K562 (cell line): ENCODE results near the gene CTRL. TPM values are rescaled to one million over a fixed set of nuclear protein-coding genes. Genes with fewer than 3 reads are reported as not detected.
A peak's percentile ranks its signal among the peaks of the same experiment; 100 is the strongest.

ENCODE experiments used
- CBX1 ChIP-seq: sonication (generic); IDR thresholded peaks from 2 replicates; pipeline ENCODE4 v1.6.1; 2016; ENCODE audit warnings: antibody characterized with exemption, low read depth, mild to moderate bottlenecking
- CBX5 ChIP-seq: IDR thresholded peaks from 2 replicates; pipeline ENCODE4 v1.6.1; 2014; ENCODE audit warnings: low read depth, borderline replicate concordance
- E4F1 ChIP-seq: fragments of 250-450 bp; sonication (Bioruptor Pico); IDR thresholded peaks from 2 replicates; pipeline ENCODE4 v1.5.0; 2021; ENCODE audit warnings: mild to moderate bottlenecking, borderline replicate concordance
- ETV5 ChIP-seq: sonication (generic); formaldehyde crosslinking; IDR thresholded peaks from 2 replicates; pipeline ENCODE4 v1.4.0; 2020; ENCODE audit warnings: low read depth, mild to moderate bottlenecking, missing genetic modification reagents
- GABPB2 ChIP-seq: fragments of 250-450 bp; sonication (Bioruptor Pico); conservative IDR thresholded peaks from 2 replicates; pipeline ENCODE4 v1.5.1; 2021; ENCODE audit warnings: mild to moderate bottlenecking
- KDM5B ChIP-seq: fragments of 200-600 bp; sonication (generic); IDR thresholded peaks from 2 replicates; pipeline ENCODE4 v1.6.1; 2012; ENCODE audit warnings: low read depth, mild to moderate bottlenecking, moderate library complexity, low read length, control low read depth, inconsistent platforms; ENCODE audit not compliant: insufficient replicate concordance
- NFXL1 ChIP-seq: fragments of 450-650 bp; formaldehyde crosslinking; IDR thresholded peaks from 2 replicates; pipeline ENCODE4 v1.4.0; 2021; ENCODE audit warnings: mild to moderate bottlenecking
- PKNOX1 ChIP-seq: fragments of 450-650 bp; IDR thresholded peaks from 2 replicates; pipeline ENCODE4 v1.6.1; 2016
- RFX7 ChIP-seq: fragments of 250-450 bp; sonication (Bioruptor Pico); IDR thresholded peaks from 2 replicates; pipeline ENCODE4 v1.5.1; 2021; ENCODE audit warnings: mild to moderate bottlenecking
- RNF2 ChIP-seq: sonication (generic); IDR thresholded peaks from 2 replicates; pipeline ENCODE4 v1.6.1; 2016
- SRSF3 ChIP-seq: fragments of 200-400 bp; formaldehyde crosslinking; IDR thresholded peaks from 2 replicates; pipeline ENCODE4 v1.6.1; 2016; ENCODE audit warnings: mild to moderate bottlenecking, low read length, moderate library complexity; ENCODE audit not compliant: insufficient read depth
- TAF1 ChIP-seq: IDR thresholded peaks from 2 replicates; pipeline ENCODE4 v1.6.1; 2011; ENCODE audit warnings: mild to moderate bottlenecking, low read length, moderate library complexity; ENCODE audit not compliant: insufficient read depth, control insufficient read depth, severe bottlenecking; ENCODE audit errors: extremely low read depth
- ZBED1 ChIP-seq: IDR thresholded peaks from 2 replicates; pipeline ENCODE4 v1.6.1; 2014
- ZNF133 ChIP-seq: fragments of 250-450 bp; sonication (Bioruptor Pico); IDR thresholded peaks from 2 replicates; pipeline ENCODE4 v1.4.0; 2020; ENCODE audit warnings: mild to moderate bottlenecking
- ZNF76 ChIP-seq: fragments of 250-450 bp; sonication (Bioruptor Pico); IDR thresholded peaks from 2 replicates; pipeline ENCODE4 v1.4.0; 2020; ENCODE audit warnings: mild to moderate bottlenecking, moderate library complexity, borderline replicate concordance
- polyA plus RNA-seq, 8 experiments: library from polyadenylated mRNA; depleted of rRNA in 4 of 8; stranded (reverse) in 5 of 8; unstranded in 3 of 8; fragments of >200 nt; fragmentation: Nextera tagmentation in 2 of 8; fragmentation: Illumina TruSeq in 1 of 8; extraction: Ambion mirVana in 2 of 8; extraction: Trizol in 1 of 8; gene quantifications; 2 replicates each; pipeline versions ENCODE4 v1.2.1 to v1.2.3, GENCODE V29; 2011 to 2014; ENCODE audit warnings: inconsistent platforms in 1 of 8, missing spikeins in 1 of 8
- total RNA-seq, 7 experiments: library from RNA; depleted of rRNA in 6 of 7; stranded (reverse); fragments of >200 nt in 6 of 7; fragmentation: Illumina TruSeq in 2 of 7; extraction: Trizol in 2 of 7; gene quantifications; 2 replicates each; pipeline versions ENCODE4 v1.2.1 to v1.2.3, GENCODE V29; 2011 to 2021; ENCODE audit warnings: low replicate concordance in 1 of 7
- TF ChIP-seq, protein P1 (sequence below), 2 experiments: fragments of 450-650 bp; formaldehyde crosslinking in 1 of 2; IDR thresholded peaks; 2 replicates each; pipeline versions ENCODE4 v1.4.0 to v1.6.1; 2014 to 2020; ENCODE audit warnings: mild to moderate bottlenecking in 2 of 2, borderline replicate concordance in 1 of 2, low read depth in 1 of 2

Gene CTRL
- total and polyA plus RNA-seq, 9 of the 15 experiments (the other 6 are each of a cell fraction or from before 2014, with no cell fraction given) = 1.4 to 5.6 (median 2.5) TPM

DNA sequence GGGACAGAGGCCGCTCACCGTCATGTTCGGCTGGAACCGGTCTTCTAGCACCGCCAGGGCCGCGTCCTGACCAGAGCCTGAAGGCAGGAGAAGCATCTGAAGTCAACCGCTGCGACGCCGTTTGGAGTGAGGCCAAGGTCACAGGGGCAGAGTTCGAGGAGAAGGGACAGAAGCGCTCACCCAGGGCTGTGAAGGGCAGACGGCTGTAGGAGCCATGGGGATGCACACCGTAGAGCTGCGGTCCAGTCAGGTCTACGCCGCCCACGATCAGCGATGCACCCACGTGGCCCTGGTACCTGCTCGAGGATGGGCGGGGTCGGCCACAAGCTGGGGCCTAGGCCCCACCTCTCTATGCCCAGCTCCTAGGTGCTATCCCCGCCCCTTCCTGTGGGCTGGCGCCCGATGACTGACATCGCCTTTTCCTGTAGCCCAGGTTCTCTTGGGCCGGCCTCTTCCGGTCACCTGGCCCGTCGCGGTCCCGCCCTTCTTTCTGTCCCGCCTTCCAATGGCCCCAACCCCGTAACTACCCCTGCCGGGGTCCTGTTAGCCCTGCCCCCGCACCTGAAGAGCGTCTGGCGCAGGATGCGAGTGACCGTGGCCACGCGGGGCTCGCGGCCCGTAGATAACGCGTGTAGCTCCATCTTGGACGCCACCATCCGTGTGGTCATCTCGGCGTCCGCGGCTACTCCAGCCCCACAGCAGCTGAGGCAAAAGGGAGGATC, 3.9 kb upstream of the CTRL start (continued):
- peak; percentile 82 for TF ChIP-seq TAF1
- peak; percentile 11; the same call in 1 of the 2 replicates for TF ChIP-seq ZNF76 (CRISPR knock-in tag)
- TF ChIP-seq ETV5 (CRISPR knock-in tag) = peak; percentile 73; the same call in 1 of the 2 replicates
- TF ChIP-seq CBX5 = no peak
- TF ChIP-seq NFXL1 (CRISPR knock-in tag) = 0 out of 2 replicates have a peak, but pooled peaks have one; percentile 9
- TF ChIP-seq ZNF133 (CRISPR knock-in tag) = no peak
- peak; percentile 71; the same call in 1 of the 2 replicates for TF ChIP-seq ZBED1
- TF ChIP-seq RFX7 (CRISPR knock-in tag) = no peak
- TF ChIP-seq KDM5B = peak; percentile 31
- TF ChIP-seq CBX1 = peak; percentile 56; the same call in 1 of the 2 replicates
- no peak; the same call in 1 of the 2 replicates for TF ChIP-seq RNF2
- TF ChIP-seq GABPB2 (CRISPR knock-in tag) = 0 out of 2 replicates have a peak, but pooled peaks have one; percentile 38
- no peak for TF ChIP-seq SRSF3
- TF ChIP-seq, protein P1, sequence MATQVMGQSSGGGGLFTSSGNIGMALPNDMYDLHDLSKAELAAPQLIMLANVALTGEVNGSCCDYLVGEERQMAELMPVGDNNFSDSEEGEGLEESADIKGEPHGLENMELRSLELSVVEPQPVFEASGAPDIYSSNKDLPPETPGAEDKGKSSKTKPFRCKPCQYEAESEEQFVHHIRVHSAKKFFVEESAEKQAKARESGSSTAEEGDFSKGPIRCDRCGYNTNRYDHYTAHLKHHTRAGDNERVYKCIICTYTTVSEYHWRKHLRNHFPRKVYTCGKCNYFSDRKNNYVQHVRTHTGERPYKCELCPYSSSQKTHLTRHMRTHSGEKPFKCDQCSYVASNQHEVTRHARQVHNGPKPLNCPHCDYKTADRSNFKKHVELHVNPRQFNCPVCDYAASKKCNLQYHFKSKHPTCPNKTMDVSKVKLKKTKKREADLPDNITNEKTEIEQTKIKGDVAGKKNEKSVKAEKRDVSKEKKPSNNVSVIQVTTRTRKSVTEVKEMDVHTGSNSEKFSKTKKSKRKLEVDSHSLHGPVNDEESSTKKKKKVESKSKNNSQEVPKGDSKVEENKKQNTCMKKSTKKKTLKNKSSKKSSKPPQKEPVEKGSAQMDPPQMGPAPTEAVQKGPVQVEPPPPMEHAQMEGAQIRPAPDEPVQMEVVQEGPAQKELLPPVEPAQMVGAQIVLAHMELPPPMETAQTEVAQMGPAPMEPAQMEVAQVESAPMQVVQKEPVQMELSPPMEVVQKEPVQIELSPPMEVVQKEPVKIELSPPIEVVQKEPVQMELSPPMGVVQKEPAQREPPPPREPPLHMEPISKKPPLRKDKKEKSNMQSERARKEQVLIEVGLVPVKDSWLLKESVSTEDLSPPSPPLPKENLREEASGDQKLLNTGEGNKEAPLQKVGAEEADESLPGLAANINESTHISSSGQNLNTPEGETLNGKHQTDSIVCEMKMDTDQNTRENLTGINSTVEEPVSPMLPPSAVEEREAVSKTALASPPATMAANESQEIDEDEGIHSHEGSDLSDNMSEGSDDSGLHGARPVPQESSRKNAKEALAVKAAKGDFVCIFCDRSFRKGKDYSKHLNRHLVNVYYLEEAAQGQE (IDR thresholded peaks at IDR 0.05; ENCODE audit: borderline replicate concordance) = peak; percentile 61
- TF ChIP-seq, protein P1 (CRISPR knock-in tag; IDR thresholded peaks at IDR 0.05; ENCODE audit: low read depth) = peak; percentile 57; the same call in 1 of the 2 replicates
- TF ChIP-seq E4F1 (CRISPR knock-in tag) = peak; percentile 8; the same call in 1 of the 2 replicates
- TF ChIP-seq PKNOX1 = peak; percentile 98
